Measurements from ENCODE around the gene MACROD2.

DNA sequence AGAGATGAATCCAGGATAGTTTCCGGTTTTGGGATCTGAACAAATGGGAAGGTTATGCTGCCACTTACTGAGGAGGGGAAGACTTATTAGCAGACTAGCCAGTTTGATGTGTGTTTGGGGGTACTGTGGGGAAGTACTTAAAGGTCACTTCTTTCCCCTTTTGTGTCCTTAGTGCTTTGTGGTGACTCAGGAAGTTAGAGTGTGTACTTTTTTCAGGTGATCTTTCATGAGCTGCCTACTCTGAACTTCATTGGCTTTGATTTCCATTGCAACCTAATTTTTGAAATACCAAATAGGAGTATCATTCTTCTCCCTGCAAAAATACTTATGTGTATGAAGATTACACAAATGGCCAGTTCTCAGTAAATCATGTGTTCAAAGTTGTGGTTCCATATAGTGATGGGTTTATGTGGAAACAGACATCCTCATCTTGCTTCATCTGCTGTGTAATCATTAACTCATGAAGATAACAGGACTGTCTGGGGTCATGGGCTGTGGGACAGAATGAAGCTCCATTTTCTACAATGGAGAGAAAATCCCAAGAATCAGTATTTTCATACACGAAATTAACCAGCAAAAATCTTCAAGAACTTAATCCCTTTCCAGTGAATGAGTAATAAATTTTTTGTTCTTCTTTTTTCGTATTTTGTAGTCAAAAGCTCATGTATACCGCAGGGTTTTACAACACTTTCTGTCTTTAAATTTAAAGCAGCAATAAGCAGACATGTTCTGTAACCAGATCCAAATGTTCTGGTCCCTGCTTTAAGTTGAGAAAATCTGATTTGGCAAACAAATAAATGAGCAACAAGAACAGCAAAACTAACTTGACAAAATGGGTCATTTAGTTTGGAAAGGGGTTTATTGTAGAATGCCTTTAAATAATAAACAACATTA, 614.3 kb downstream of the MACROD2 start:
- TF ChIP-seq, protein P1, sequence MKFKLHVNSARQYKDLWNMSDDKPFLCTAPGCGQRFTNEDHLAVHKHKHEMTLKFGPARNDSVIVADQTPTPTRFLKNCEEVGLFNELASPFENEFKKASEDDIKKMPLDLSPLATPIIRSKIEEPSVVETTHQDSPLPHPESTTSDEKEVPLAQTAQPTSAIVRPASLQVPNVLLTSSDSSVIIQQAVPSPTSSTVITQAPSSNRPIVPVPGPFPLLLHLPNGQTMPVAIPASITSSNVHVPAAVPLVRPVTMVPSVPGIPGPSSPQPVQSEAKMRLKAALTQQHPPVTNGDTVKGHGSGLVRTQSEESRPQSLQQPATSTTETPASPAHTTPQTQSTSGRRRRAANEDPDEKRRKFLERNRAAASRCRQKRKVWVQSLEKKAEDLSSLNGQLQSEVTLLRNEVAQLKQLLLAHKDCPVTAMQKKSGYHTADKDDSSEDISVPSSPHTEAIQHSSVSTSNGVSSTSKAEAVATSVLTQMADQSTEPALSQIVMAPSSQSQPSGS (tag by site-specific recombination; IDR thresholded peaks at IDR 0.05; ENCODE audit: low read depth): no peak
- TF ChIP-seq, protein P2, sequence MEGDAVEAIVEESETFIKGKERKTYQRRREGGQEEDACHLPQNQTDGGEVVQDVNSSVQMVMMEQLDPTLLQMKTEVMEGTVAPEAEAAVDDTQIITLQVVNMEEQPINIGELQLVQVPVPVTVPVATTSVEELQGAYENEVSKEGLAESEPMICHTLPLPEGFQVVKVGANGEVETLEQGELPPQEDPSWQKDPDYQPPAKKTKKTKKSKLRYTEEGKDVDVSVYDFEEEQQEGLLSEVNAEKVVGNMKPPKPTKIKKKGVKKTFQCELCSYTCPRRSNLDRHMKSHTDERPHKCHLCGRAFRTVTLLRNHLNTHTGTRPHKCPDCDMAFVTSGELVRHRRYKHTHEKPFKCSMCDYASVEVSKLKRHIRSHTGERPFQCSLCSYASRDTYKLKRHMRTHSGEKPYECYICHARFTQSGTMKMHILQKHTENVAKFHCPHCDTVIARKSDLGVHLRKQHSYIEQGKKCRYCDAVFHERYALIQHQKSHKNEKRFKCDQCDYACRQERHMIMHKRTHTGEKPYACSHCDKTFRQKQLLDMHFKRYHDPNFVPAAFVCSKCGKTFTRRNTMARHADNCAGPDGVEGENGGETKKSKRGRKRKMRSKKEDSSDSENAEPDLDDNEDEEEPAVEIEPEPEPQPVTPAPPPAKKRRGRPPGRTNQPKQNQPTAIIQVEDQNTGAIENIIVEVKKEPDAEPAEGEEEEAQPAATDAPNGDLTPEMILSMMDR (tag by site-specific recombination; IDR thresholded peaks at IDR 0.05): no peak
- TF ChIP-seq ZNF707 (tag by site-specific recombination; IDR thresholded peaks at IDR 0.05) (no peak), ZNF561 (tag by site-specific recombination; IDR thresholded peaks at IDR 0.05; ENCODE audit: borderline replicate concordance) (no peak), ZNF776 (tag by site-specific recombination; IDR thresholded peaks at IDR 0.05; ENCODE audit: borderline replicate concordance) (no peak), ZBTB1 (tag by site-specific recombination; IDR thresholded peaks at IDR 0.05) (no peak), FEZF1 (tag by site-specific recombination; IDR thresholded peaks at IDR 0.05) (no peak), RBAK (tag by site-specific recombination; IDR thresholded peaks at IDR 0.05) (no peak), GLI4 (tag by site-specific recombination; IDR thresholded peaks at IDR 0.05) (no peak)
- TF ChIP-seq, protein P3, sequence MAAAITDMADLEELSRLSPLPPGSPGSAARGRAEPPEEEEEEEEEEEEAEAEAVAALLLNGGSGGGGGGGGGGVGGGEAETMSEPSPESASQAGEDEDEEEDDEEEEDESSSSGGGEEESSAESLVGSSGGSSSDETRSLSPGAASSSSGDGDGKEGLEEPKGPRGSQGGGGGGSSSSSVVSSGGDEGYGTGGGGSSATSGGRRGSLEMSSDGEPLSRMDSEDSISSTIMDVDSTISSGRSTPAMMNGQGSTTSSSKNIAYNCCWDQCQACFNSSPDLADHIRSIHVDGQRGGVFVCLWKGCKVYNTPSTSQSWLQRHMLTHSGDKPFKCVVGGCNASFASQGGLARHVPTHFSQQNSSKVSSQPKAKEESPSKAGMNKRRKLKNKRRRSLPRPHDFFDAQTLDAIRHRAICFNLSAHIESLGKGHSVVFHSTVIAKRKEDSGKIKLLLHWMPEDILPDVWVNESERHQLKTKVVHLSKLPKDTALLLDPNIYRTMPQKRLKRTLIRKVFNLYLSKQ (tag by site-specific recombination; IDR thresholded peaks at IDR 0.05; ENCODE audit: borderline replicate concordance): no peak
- TF ChIP-seq, protein P4, sequence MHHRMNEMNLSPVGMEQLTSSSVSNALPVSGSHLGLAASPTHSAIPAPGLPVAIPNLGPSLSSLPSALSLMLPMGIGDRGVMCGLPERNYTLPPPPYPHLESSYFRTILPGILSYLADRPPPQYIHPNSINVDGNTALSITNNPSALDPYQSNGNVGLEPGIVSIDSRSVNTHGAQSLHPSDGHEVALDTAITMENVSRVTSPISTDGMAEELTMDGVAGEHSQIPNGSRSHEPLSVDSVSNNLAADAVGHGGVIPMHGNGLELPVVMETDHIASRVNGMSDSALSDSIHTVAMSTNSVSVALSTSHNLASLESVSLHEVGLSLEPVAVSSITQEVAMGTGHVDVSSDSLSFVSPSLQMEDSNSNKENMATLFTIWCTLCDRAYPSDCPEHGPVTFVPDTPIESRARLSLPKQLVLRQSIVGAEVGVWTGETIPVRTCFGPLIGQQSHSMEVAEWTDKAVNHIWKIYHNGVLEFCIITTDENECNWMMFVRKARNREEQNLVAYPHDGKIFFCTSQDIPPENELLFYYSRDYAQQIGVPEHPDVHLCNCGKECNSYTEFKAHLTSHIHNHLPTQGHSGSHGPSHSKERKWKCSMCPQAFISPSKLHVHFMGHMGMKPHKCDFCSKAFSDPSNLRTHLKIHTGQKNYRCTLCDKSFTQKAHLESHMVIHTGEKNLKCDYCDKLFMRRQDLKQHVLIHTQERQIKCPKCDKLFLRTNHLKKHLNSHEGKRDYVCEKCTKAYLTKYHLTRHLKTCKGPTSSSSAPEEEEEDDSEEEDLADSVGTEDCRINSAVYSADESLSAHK (tag by site-specific recombination; IDR thresholded peaks at IDR 0.05): no peak
